PC-9 (cell line): Measurements from ENCODE around the gene TMEM45A.

ENCODE experiments used
- EZH2 ChIP-seq: fragments of 200-600 bp; sonication (generic); IDR thresholded peaks from 2 replicates; pipeline ENCODE4 v1.8.0; 2017; ENCODE audit warnings: antibody characterized with exemption, low read depth
- TF ChIP-seq, protein P1 (sequence below): fragments of 200-600 bp; sonication (generic); conservative IDR thresholded peaks from 2 replicates; pipeline ENCODE4 v1.6.1; 2017; ENCODE audit warnings: mixed run types, antibody characterized with exemption, mild to moderate bottlenecking, moderate library complexity

DNA sequence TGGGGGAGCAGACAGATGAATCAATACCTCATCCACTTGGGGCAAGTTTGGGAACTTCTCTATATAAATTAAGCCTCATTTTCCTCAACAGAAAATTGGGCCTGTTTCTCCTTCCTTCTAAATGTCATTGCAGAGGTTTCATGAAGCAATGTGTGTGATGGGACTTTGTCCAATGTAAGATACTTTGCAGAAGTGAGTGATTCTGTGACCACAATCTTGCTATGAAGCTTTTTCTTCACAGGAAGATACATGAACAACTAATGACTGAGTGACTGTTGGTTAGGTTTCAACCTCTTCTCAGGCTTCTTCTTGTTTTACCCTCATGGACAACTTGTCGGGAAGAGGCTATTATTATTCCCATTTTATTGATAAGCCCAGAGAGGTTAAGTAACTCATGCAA is 11.0 kb downstream of the TMEM45A start:
- TF ChIP-seq, protein P1, sequence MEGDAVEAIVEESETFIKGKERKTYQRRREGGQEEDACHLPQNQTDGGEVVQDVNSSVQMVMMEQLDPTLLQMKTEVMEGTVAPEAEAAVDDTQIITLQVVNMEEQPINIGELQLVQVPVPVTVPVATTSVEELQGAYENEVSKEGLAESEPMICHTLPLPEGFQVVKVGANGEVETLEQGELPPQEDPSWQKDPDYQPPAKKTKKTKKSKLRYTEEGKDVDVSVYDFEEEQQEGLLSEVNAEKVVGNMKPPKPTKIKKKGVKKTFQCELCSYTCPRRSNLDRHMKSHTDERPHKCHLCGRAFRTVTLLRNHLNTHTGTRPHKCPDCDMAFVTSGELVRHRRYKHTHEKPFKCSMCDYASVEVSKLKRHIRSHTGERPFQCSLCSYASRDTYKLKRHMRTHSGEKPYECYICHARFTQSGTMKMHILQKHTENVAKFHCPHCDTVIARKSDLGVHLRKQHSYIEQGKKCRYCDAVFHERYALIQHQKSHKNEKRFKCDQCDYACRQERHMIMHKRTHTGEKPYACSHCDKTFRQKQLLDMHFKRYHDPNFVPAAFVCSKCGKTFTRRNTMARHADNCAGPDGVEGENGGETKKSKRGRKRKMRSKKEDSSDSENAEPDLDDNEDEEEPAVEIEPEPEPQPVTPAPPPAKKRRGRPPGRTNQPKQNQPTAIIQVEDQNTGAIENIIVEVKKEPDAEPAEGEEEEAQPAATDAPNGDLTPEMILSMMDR: no peak
- no peak for TF ChIP-seq EZH2
